Measurements from ENCODE around the gene MCU. TPM values are rescaled to one million over a fixed set of nuclear protein-coding genes. Genes with fewer than 3 reads are reported as not detected.

Gene MCU
- total RNA-seq, 1 experiment from 2014 or later: 18.7 TPM

DNA sequence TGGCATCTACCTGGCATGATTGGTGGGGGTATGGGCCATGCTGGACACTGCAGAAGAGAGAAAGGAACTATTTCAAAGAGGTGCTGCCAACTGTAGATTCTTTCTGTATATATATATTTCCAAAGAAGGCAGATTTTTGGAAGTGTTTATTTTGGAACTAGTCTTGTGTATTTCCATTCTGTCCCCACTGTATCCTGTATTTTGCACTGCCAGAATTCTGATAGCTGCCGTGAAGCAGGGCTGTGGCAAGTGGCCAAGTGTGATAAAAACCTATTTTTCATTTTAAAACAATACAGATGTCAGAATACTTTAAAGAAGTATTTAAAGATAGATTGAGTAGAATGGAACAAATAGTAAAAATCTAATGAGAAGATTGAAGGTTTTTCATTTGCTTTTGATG lies 17.1 kb downstream of the MCU start:
- POLR2A ChIA-PET (ENCODE audit: low non-redundant PET): no interaction called here
- BruUV-seq (replicated peaks): no TSS peak
- H3K4me3 ChIP-seq (ENCODE audit: low read depth, low read length, poor library complexity, severe bottlenecking): no peak overlapping the region

DNA sequence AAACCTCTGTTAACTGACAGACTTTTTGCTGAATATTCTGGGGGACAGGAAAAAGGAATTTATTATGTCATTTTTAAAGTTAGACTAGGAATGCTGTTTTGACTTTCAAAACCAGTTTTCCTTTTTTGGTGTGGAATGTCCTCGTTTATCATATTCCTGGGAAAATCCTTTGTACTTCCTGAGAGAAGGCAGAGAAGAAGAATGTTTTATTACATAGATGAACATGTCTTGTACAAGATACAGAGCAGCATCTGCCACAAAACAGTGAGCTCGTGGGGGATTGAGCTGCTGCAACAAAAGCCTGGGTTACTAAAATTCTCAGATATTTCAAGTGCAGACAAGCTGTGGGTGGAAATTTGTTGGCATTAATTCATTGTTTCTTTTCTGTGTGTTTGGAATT lies 20.2 kb downstream of the MCU start:
- H3K4me3 ChIP-seq (ENCODE audit: low read depth, low read length, poor library complexity, severe bottlenecking): no peak overlapping the region
- no peaks in the 10 kb centered on the region for H3K36me3 ChIP-seq (ENCODE audit: insufficient read depth, low read length, poor library complexity, severe bottlenecking)
- CTCF ChIA-PET: no interaction called here
- DNase-seq (ENCODE audit: low spot score): no peak
- no peaks in the 10 kb centered on the region for H3K9me3 ChIP-seq (ENCODE audit: low read depth, low read length, poor library complexity, severe bottlenecking)
- POLR2A ChIA-PET (ENCODE audit: low non-redundant PET): no interaction called here
- peaks cover 24% of the 10 kb centered on the region for H3K4me1 ChIP-seq (ENCODE audit: insufficient read depth, low read length, poor library complexity, severe bottlenecking)
- no peaks in the 10 kb centered on the region for H3K27me3 ChIP-seq (replicated peaks; ENCODE audit: insufficient read depth, low read depth, low read length, poor library complexity)
- intact Hi-C loops (cut with micrococcal nuclease; ENCODE audit: unreplicated experiment): loop anchor here (5.0 kb wide), 1 partner anchor 60 kb away; no protein-coding TSS in a partner anchor
- BruUV-seq (replicated peaks): no TSS peak
- TF ChIP-seq, protein P1, sequence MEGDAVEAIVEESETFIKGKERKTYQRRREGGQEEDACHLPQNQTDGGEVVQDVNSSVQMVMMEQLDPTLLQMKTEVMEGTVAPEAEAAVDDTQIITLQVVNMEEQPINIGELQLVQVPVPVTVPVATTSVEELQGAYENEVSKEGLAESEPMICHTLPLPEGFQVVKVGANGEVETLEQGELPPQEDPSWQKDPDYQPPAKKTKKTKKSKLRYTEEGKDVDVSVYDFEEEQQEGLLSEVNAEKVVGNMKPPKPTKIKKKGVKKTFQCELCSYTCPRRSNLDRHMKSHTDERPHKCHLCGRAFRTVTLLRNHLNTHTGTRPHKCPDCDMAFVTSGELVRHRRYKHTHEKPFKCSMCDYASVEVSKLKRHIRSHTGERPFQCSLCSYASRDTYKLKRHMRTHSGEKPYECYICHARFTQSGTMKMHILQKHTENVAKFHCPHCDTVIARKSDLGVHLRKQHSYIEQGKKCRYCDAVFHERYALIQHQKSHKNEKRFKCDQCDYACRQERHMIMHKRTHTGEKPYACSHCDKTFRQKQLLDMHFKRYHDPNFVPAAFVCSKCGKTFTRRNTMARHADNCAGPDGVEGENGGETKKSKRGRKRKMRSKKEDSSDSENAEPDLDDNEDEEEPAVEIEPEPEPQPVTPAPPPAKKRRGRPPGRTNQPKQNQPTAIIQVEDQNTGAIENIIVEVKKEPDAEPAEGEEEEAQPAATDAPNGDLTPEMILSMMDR (conservative IDR thresholded peaks at IDR 0.05; ENCODE audit: low read depth, low read length): no peak
- no peak for TF ChIP-seq EZH2 (IDR thresholded peaks at IDR 0.05; ENCODE audit: borderline replicate concordance, low read depth, low read length, poor library complexity, severe bottlenecking)
- H3K27ac ChIP-seq (ENCODE audit: low read depth, low read length, poor library complexity, severe bottlenecking): no peak overlapping the region

More for the DNA sequence above, 17.1 kb downstream of the MCU start:
- Histone ChIP-seq H3K36me3 (ENCODE audit: insufficient read depth, low read length, poor library complexity, severe bottlenecking) (no peaks in the 10 kb centered on the region), H3K27me3 (replicated peaks; ENCODE audit: insufficient read depth, low read depth, low read length, poor library complexity) (no peaks in the 10 kb centered on the region), H3K4me1 (ENCODE audit: insufficient read depth, low read length, poor library complexity, severe bottlenecking) (peaks cover 24% of the 10 kb centered on the region), H3K27ac (ENCODE audit: low read depth, low read length, poor library complexity, severe bottlenecking) (no peak overlapping the region), H3K9me3 (ENCODE audit: low read depth, low read length, poor library complexity, severe bottlenecking) (no peaks in the 10 kb centered on the region)
- no peak for DNase-seq (ENCODE audit: low spot score)
- CTCF ChIA-PET: no interaction called here
- intact Hi-C loops (cut with micrococcal nuclease; ENCODE audit: unreplicated experiment): no loop called here
- no peak for TF ChIP-seq EZH2 (IDR thresholded peaks at IDR 0.05; ENCODE audit: borderline replicate concordance, low read depth, low read length, poor library complexity, severe bottlenecking)
- TF ChIP-seq, protein P1 (conservative IDR thresholded peaks at IDR 0.05; ENCODE audit: low read depth, low read length): no peak

DNA sequence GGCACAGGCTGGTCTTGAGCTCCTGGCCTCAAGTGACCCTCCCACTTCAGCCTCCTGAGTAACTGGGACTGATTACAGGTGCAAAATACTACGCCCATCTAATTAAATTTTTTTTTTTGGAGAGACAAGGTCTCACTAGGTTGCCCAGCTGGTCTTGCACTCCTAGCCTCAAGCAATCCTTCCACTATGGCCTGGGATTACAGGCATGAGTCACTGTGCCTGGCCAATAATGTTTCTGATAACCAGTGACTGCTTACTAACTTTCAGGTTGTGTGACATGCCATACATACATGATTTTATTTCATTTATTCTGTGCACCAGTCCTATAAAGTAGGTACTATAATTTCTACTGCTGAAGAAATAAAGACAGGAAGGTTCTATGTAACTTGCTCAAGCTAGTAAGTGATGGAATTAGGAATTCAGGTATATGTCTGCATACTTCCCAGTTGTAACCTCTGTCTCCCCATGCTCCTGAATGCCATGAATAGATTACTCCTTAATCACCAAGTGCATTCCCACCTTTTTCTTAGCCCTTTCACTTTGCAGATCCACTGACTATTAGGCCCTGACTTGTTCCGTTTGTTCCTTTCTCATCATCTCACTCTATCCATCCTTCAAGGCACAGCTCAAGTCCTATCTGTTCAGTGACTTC lies 28.1 kb downstream of the MCU start:
- Histone ChIP-seq H3K4me3 (ENCODE audit: low read depth, low read length, poor library complexity, severe bottlenecking) (no peak overlapping the region), H3K36me3 (ENCODE audit: insufficient read depth, low read length, poor library complexity, severe bottlenecking) (no peaks in the 10 kb centered on the region), H3K27me3 (replicated peaks; ENCODE audit: insufficient read depth, low read depth, low read length, poor library complexity) (no peaks in the 10 kb centered on the region), H3K9me3 (ENCODE audit: low read depth, low read length, poor library complexity, severe bottlenecking) (no peaks in the 10 kb centered on the region), H3K27ac (ENCODE audit: low read depth, low read length, poor library complexity, severe bottlenecking) (no peak overlapping the region), H3K4me1 (ENCODE audit: insufficient read depth, low read length, poor library complexity, severe bottlenecking) (no peaks in the 10 kb centered on the region)
- DNase-seq (ENCODE audit: low spot score): no peak
- BruUV-seq (replicated peaks): no TSS peak
- POLR2A ChIA-PET (ENCODE audit: low non-redundant PET): interaction anchor here (0.6 kb wide), 1 partner anchor 94 kb away, joined by 6 read pairs; no protein-coding TSS in a partner anchor
- intact Hi-C loops (cut with micrococcal nuclease; ENCODE audit: unreplicated experiment): no loop called here
- TF ChIP-seq, protein P1 (conservative IDR thresholded peaks at IDR 0.05; ENCODE audit: low read depth, low read length): no peak
- TF ChIP-seq EZH2 (IDR thresholded peaks at IDR 0.05; ENCODE audit: borderline replicate concordance, low read depth, low read length, poor library complexity, severe bottlenecking): no peak
- CTCF ChIA-PET: no interaction called here

All from A673 (cell line).